Activated T-helper 1 cell treated with anti-CD3 and anti-CD28 coated beads, Interleukin-12 subunit alpha, Interleukin-12 subunit beta, Interleukin-2, Interleukin-4 antibody, amounts not matched to agents 30 ng/mL and 10 ng/mL and 1 ng/mL, durations not matched to agents 14 hours and 24 hours and 36 hours (primary cell): ENCODE results near the gene ZNF451. TPM values are rescaled to one million over a fixed set of nuclear protein-coding genes. Genes with fewer than 3 reads are reported as not detected.

ENCODE experiments used
- DNase-seq: peaks from one replicate; pipeline ENCODE4 v3.0.0; 2021; ENCODE audit warnings: low spot score
- H3K27ac Mint-ChIP-seq: one replicate; pipeline ENCODE4 v1.8.0; 2021; ENCODE audit warnings: mild to moderate bottlenecking, mixed read lengths
- H3K27me3 Mint-ChIP-seq: one replicate; pipeline ENCODE4 v1.8.0; 2022; ENCODE audit warnings: mild to moderate bottlenecking, moderate library complexity, mixed read lengths; ENCODE audit not compliant: insufficient read depth
- H3K36me3 Mint-ChIP-seq: one replicate; pipeline ENCODE4 v1.8.0; 2021; ENCODE audit warnings: low read depth, mixed read lengths
- H3K4me1 Mint-ChIP-seq: one replicate; pipeline ENCODE4 v1.8.0; 2021; ENCODE audit warnings: low read depth, mixed read lengths
- H3K4me3 Mint-ChIP-seq: one replicate; pipeline ENCODE4 v1.8.0; 2021; ENCODE audit warnings: mild to moderate bottlenecking, moderate library complexity, mixed read lengths
- H3K9me3 Mint-ChIP-seq: one replicate; pipeline ENCODE4 v1.8.0; 2021; ENCODE audit warnings: mixed read lengths
- intact Hi-C: fragments of 100-400 bp; cut with micrococcal nuclease; formaldehyde crosslinking; loops from one replicate; pipeline ENCODE4 v1.15.1; 2024
- total RNA-seq: library from RNA; stranded (reverse); gene quantifications from 2 replicates; pipeline ENCODE4 v1.2.3, GENCODE V29; 2022

Gene ZNF451
- total RNA-seq, 1 donor from 2014 or later, result 58.1 TPM

DNA sequence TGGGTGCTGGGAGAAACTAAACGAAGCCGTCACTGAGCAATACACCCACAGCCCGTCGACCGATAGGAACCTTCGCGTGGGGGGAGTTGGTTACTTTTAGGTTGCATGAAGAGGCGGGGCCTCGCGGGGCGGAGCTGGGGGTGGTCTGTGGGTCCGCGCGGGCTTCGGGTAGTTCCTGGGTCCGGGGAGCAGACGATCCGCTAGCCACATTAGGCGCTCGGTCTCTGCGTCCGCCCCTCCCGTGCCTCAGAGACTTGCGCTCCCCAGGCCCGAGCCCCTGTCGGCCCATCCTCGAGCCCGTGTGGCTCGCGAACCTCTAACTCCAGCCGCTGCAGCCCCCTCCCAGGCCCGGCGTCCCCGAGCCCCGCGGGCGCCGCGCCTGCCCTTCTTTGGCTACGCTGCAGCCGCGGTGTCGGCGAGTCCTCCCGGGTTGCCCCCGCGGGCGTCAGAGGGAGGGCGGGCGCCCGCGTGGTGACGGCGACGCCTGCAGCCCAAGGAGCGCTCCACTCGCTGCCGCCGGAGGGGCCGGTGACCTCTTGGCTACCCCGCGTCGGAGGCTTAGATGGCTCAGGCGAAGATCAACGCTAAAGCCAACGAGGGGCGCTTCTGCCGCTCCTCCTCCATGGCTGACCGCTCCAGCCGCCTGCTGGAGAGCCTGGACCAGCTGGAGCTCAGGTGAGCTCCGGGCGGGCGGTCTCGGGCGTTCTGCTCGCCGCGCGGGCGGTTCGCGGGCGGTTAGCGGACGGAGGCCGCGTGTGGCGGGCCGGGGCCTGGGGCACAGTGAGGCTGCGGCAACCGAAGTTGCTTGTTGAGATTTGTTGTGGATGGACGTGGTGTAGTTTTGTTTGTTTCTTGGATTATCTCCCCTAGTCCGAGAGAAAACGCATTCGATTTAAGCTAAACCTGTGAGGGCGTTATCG lies 82.4 kb downstream of the ZNF451 start, which contains the start of gene BAG2:
Gene BAG2, plus strand, starts transcription at position 191 of the 920 bp plus-strand sequence. Its CDS starts 372 bp downstream, at position 563.
- Mint-ChIP-seq H3K9me3 (no peaks in the 10 kb centered on the region), H3K27me3 (no peaks in the 10 kb centered on the region), H3K4me1 (peaks cover 45% of the 10 kb centered on the region), H3K4me3 (peak within 1 kb of the TSS; percentile 93), H3K27ac (peak within 1 kb of the TSS; percentile 95), H3K36me3 (peaks cover 6% of the 10 kb centered on the region)
- intact Hi-C loops, result loop anchor here (1.0 to 5.0 kb wide), 11 partner anchors 14 to 788 kb away; partner anchors contain the start of genes BEND6, KIAA1586 and RAB23
- peak; percentile 88 for DNase-seq

DNA sequence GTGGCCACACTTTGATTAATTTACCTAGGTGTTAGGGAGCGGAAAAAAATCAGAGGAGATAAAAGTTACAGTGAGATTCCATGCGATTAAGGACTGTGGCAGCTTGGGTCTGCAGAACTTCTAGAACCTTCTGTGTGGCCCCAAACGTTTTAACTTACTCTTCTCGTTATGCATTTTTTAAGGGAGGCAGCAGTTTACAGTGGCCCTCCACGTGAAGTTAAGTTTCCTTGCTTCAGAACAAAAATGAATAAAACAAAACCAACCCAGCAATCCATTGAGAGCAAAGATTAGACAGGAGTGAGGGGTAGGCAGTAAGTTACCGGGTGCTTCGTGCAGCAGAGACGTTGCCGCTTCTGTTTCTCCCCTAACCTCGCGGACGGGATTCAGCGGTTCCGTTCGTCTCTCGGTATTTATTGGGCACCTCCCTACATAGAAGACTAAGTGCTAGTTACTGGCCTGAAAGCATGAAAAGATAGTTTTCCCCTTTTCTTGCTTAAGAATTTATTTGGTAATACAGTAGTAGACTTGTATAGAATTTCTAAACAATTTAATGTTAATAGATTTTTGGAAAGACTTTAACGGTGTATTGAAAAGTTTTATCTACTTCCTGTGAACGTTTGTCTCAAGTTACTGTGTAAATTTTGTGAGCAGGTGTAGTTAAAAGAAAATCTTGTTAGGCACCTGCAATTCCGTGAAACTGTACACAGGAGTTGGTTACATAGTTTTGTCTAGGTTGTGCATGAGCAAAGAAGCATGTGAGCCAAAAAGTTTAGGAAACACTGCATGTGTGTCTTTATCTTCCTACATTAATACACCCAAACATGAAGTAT lies 83.3 kb downstream of the ZNF451 start:
- peak; percentile 27 for DNase-seq
- Mint-ChIP-seq H3K4me1 (peaks cover 45% of the 10 kb centered on the region), H3K9me3 (no peaks in the 10 kb centered on the region), H3K36me3 (peaks cover 10% of the 10 kb centered on the region), H3K27ac (peak overlapping the region; percentile 95), H3K27me3 (no peaks in the 10 kb centered on the region), H3K4me3 (peak overlapping the region; percentile 93)
- intact Hi-C loops, result loop anchor here (2.0 to 5.0 kb wide), 3 partner anchors 36 to 788 kb away; no protein-coding TSS in a partner anchor

DNA sequence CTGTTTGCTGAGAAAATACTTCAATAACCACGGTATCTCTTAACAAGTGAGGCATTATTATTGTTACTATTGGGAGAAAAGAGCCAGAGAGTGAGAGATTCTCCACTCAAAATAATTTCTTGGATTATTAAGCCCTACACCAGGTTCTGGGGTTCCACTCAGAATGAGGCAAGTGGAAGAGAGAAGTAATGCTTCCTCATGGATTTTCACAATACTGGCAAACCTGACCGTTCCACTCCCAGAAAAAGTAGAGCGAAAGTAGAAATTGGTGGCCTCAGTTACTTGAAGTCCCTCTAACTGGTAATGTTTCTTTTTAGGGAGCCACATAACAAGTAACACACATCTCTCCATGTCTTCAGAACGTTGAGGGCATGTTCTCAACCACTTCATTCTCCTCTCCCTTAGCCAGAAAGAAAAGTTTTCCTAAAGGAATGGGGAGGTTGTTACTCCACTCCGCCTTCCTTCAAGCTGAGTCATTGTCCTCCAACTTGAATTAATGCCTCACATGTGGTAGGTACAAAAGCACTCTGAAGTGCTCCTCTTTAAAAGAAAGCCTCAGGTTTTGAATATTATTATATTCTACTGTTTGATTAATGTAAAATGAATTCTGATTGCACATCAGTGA lies 84.0 kb downstream of the ZNF451 start:
- no peak for DNase-seq

DNA sequence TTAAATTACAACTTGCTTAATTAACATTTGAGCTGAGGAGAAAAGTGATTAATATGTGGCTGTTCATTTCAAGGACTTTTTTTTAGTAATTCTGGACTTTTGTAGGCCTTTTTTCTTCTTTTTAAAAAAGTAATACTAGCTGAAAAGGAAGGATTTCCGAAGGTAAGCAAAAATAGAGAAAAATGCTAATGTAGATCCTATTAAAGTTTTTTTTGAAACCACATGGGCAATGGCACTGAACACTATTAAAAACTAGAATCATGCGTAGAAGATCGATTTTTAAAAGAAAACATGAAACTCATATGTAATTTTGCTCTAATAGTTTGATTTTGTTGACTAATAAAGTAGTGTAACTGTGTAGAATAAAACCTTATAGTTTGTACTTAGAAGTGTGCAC lies 84.5 kb downstream of the ZNF451 start:
- intact Hi-C loops, result loop anchor here (1.0 to 5.0 kb wide), 2 partner anchors 37 to 272 kb away; no protein-coding TSS in a partner anchor
- no peak for DNase-seq
- H3K9me3 Mint-ChIP-seq, result no peaks in the 10 kb centered on the region
- peaks cover 11% of the 10 kb centered on the region for H3K36me3 Mint-ChIP-seq
- H3K4me1 Mint-ChIP-seq, result peaks cover 45% of the 10 kb centered on the region
- H3K4me3 Mint-ChIP-seq, result peak overlapping the region; percentile 93
- H3K27ac Mint-ChIP-seq, result no peak overlapping the region
- H3K27me3 Mint-ChIP-seq, result no peaks in the 10 kb centered on the region

More for the DNA sequence above, 84.0 kb downstream of the ZNF451 start:
- no peaks in the 10 kb centered on the region for H3K27me3 Mint-ChIP-seq
- H3K9me3 Mint-ChIP-seq, result no peaks in the 10 kb centered on the region
- H3K4me3 Mint-ChIP-seq, result peak overlapping the region; percentile 93
- intact Hi-C loops, result loop anchor here (1.0 to 5.0 kb wide), 4 partner anchors 37 to 787 kb away; no protein-coding TSS in a partner anchor
- H3K36me3 Mint-ChIP-seq, result peaks cover 11% of the 10 kb centered on the region
- peaks cover 45% of the 10 kb centered on the region for H3K4me1 Mint-ChIP-seq
- H3K27ac Mint-ChIP-seq, result no peak overlapping the region

DNA sequence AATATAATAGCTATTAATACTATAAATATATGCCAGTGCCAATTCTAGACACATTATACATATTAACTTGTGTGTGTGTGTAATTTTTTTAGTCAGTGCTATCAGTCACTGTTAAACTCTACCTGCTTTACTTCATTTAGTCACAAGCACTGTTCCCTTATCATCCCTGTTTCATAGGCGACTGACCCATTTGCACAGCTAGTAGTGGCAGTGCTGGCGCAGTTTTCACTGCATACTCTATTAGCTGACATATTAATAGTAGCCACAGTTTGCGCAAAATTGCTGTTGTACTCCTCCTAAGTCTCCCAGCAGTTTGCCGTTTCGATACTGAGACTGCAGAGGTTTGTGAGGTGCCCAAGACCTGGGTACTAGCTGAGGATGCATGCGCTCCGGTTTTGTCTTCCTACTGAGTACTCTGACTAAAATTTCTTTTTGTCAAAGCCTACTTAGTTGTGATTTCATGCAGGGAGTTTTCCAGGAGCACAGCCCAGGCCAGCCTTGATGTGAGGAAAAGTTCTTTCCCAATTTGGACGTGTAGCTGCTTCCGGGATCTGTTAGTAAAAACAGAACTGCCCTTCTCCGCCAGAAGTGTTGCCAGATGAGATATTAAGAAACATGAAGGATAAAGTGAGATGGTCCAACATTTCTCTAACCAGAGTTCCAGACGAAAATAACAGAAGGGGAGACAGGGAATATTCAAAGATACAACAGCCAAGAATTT lies 87.7 kb downstream of the ZNF451 start:
- intact Hi-C loops, result no loop called here
- Mint-ChIP-seq H3K27ac (no peak overlapping the region), H3K4me3 (no peak overlapping the region), H3K27me3 (no peaks in the 10 kb centered on the region), H3K36me3 (peaks cover 18% of the 10 kb centered on the region), H3K9me3 (no peaks in the 10 kb centered on the region), H3K4me1 (peaks cover 40% of the 10 kb centered on the region)
- DNase-seq, result no peak

DNA sequence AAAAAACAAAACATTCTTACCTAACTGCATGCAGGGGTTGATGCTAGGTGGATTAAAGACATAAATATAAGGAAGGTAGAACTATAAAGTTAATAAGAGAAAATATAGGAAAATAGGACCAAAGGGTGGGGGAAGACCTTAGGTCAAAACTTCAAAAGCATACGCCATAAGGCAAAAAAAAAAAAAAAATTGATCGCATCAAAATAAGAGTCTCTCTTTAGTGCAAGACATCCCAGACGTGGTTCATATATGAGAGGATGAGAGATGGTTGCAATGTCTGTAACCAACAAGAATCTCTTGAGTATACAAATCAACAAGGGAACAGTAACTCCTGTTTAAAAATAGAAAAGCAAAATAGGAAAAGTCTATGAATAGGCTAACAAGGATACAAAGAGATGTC lies 90.6 kb downstream of the ZNF451 start:
- DNase-seq, result no peak
- H3K9me3 Mint-ChIP-seq, result no peaks in the 10 kb centered on the region
- peaks cover 31% of the 10 kb centered on the region for H3K4me1 Mint-ChIP-seq
- no peak overlapping the region for H3K4me3 Mint-ChIP-seq
- intact Hi-C loops, result no loop called here
- peaks cover 27% of the 10 kb centered on the region for H3K36me3 Mint-ChIP-seq
- no peak overlapping the region for H3K27ac Mint-ChIP-seq
- H3K27me3 Mint-ChIP-seq, result no peaks in the 10 kb centered on the region

DNA sequence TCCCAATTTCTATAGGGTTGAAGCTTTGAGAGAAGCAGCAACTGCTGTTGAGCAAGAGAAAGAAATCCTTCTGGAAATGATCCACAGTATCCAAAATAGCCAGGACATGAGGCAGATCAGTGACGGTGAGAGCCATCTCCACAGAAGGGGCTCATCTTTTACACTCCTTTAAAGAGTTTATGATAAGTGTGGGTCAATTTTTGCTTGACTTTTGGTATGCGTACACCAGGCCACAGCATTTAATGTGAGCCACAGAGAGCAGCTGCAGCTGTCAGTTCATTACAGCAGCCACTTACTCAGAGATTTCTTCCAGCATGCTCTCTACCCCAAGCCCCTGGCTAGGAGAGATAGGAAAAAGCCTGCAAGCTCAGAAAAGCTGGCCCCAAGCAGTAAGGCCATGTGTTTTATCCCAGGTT lies 92.0 kb downstream of the ZNF451 start:
- Mint-ChIP-seq H3K27ac (no peak overlapping the region), H3K36me3 (peaks cover 32% of the 10 kb centered on the region), H3K4me3 (no peak overlapping the region), H3K9me3 (no peaks in the 10 kb centered on the region), H3K4me1 (peaks cover 25% of the 10 kb centered on the region), H3K27me3 (no peaks in the 10 kb centered on the region)
- intact Hi-C loops, result no loop called here
- no peak for DNase-seq

DNA sequence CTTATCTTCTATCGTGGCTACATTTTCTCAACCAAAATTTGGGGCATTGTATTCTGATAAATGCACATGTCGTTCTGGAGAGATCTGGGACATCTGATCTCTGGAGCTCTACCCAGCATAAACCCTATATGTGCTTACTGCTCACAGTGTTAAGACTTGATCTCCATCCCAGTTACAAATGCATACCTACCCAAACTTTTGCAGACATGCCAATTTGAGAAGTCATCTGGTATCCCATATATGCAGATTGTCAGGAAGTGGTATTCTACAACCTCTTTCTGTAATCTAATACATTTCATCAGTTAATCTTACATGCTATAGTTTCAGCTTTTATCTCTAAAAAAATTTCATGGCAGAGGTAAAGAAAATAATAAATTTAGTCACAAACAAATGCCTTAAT lies 93.3 kb downstream of the ZNF451 start:
- DNase-seq, result no peak
- H3K36me3 Mint-ChIP-seq, result peaks cover 28% of the 10 kb centered on the region
- intact Hi-C loops, result no loop called here
- H3K4me3 Mint-ChIP-seq, result no peak overlapping the region
- H3K27ac Mint-ChIP-seq, result no peak overlapping the region
- H3K4me1 Mint-ChIP-seq, result peaks cover 25% of the 10 kb centered on the region
- no peaks in the 10 kb centered on the region for H3K9me3 Mint-ChIP-seq
- H3K27me3 Mint-ChIP-seq, result no peaks in the 10 kb centered on the region

DNA sequence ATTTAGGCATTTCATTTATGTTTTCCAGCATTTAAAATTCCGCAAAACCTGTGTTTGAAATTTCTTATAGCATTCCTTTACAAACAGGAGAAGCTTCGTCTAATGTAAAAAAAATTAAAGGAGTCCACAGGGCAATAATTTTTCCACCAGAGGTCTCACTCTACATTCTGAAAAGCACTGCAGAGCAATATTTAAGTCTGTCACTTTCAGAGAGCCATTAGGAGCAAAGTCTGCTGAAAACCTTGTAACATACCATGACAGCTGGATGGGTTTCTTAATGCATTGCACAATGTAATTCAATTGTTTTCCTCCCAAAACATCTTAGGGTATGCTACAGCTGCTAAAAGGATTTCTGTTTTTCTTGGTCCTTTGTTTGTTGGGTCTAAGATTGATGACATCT lies 100.2 kb downstream of the ZNF451 start:
- H3K4me3 Mint-ChIP-seq, result no peak overlapping the region
- no peak overlapping the region for H3K27ac Mint-ChIP-seq
- peaks cover 11% of the 10 kb centered on the region for H3K4me1 Mint-ChIP-seq
- no peaks in the 10 kb centered on the region for H3K27me3 Mint-ChIP-seq
- H3K36me3 Mint-ChIP-seq, result peaks cover 8% of the 10 kb centered on the region
- intact Hi-C loops, result no loop called here
- H3K9me3 Mint-ChIP-seq, result no peaks in the 10 kb centered on the region
- no peak for DNase-seq

DNA sequence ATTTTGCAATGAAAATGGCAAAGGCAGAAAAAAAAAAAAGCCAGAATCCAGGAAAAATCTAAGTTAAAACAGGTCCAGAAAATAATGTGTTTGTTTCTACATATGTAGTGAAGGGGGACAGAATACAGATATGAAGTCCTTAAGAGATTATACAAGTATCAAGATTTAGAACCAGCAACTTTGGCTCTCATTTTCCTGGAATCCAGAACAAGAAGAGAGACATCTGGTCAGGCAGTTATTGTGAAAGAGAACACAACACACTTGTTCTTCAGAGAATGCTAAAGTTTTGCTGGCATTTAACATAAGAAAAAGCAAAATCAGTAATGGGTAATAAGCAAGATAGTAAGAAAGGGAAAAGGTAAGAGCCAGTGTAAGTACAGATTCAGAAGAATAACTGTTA lies 103.2 kb downstream of the ZNF451 start:
- no peaks in the 10 kb centered on the region for H3K4me1 Mint-ChIP-seq

DNA sequence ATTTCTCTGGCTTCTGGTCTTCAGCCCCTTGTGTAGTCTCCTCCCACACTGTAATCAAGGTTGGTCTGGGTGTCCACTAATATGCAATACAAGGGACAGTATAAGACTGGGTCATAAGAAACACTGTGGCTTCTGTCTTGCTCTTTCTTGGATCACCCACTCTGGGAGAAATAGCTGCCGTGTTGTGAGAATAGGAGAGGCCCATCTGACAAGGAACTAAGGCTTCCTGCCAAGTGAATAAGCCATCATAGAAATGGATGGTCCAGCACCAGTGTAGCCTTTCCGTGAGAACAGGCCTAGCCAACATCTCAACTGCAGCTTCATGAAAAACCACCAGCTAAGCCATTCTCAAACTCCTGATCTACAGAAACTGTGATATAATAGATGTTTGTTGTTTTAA lies 105.5 kb downstream of the ZNF451 start:
- Mint-ChIP-seq H3K4me3 (no peak overlapping the region), H3K4me1 (no peaks in the 10 kb centered on the region), H3K9me3 (no peaks in the 10 kb centered on the region), H3K36me3 (peaks cover 2% of the 10 kb centered on the region), H3K27ac (no peak overlapping the region), H3K27me3 (no peaks in the 10 kb centered on the region)
- intact Hi-C loops, result no loop called here
- no peak for DNase-seq

More for the DNA sequence above, 103.2 kb downstream of the ZNF451 start:
- intact Hi-C loops, result no loop called here
- Mint-ChIP-seq H3K36me3 (peaks cover 2% of the 10 kb centered on the region), H3K27ac (no peak overlapping the region), H3K9me3 (no peaks in the 10 kb centered on the region), H3K27me3 (no peaks in the 10 kb centered on the region), H3K4me3 (no peak overlapping the region)
- no peak for DNase-seq
